Fibroblast of mammary gland (primary cell): ENCODE data around the gene AKAP6.

Source experiments
- DNase-seq: peaks from one replicate; pipeline ENCODE4 v3.0.0-alpha.2; 2010; ENCODE audit warnings: low read depth
- H3K4me3 ChIP-seq: 2 replicates; pipeline ENCODE4 v1.5.1; 2011; ENCODE audit warnings: low read depth, mild to moderate bottlenecking, low read length, moderate library complexity; ENCODE audit not compliant: control insufficient read depth
- TF ChIP-seq, protein P1 (sequence below): conservative IDR thresholded peaks from 2 replicates; pipeline ENCODE4 v1.5.1; 2011; ENCODE audit warnings: low read depth, low read length, inconsistent platforms; ENCODE audit not compliant: control insufficient read depth, insufficient read depth

The AKAP6 gene

DNA sequence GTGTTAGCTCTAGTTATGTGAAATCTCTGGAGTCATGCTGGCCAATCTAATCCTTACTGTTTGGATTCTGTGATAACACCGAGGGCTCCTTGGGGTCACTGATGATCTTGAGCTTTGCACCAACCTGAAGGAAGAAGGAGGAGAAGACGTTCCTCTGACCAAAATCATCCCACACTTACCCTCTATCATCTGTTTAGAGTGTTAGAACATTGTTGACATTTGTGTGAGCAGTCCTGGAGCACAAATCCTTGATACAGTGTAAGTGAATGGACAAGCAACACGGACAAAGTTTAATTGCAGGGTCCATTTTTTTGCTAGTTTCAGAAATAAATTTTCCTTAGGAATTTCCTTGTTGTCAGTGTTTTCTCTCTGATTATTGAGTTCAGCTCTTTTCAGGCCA, 181.7 kb downstream of the AKAP6 start:
- no peak for DNase-seq
- TF ChIP-seq, protein P1, sequence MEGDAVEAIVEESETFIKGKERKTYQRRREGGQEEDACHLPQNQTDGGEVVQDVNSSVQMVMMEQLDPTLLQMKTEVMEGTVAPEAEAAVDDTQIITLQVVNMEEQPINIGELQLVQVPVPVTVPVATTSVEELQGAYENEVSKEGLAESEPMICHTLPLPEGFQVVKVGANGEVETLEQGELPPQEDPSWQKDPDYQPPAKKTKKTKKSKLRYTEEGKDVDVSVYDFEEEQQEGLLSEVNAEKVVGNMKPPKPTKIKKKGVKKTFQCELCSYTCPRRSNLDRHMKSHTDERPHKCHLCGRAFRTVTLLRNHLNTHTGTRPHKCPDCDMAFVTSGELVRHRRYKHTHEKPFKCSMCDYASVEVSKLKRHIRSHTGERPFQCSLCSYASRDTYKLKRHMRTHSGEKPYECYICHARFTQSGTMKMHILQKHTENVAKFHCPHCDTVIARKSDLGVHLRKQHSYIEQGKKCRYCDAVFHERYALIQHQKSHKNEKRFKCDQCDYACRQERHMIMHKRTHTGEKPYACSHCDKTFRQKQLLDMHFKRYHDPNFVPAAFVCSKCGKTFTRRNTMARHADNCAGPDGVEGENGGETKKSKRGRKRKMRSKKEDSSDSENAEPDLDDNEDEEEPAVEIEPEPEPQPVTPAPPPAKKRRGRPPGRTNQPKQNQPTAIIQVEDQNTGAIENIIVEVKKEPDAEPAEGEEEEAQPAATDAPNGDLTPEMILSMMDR: no peak
- H3K4me3 ChIP-seq: no peak overlapping the region

DNA sequence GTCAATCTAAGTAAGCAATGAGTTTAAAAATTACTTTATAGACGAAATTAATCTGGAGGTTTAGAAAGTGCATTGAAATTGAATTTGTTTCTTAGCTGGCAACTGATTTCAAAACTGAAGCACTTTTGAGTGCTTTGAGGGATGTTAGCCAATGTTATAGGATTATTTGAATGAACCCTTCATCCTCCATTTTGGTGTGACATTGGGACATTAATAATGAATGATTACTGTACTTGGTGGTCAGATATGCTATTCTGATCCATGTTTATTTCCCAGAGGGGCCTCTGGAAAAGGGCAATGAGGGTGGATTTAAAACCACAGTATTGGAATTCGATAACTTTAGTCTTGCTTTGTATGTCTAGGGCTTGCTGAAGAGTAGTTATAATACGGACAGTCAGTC, 183.2 kb downstream of the AKAP6 start:
- H3K4me3 ChIP-seq: no peak overlapping the region
- TF ChIP-seq, protein P1: no peak
- no peak for DNase-seq

DNA sequence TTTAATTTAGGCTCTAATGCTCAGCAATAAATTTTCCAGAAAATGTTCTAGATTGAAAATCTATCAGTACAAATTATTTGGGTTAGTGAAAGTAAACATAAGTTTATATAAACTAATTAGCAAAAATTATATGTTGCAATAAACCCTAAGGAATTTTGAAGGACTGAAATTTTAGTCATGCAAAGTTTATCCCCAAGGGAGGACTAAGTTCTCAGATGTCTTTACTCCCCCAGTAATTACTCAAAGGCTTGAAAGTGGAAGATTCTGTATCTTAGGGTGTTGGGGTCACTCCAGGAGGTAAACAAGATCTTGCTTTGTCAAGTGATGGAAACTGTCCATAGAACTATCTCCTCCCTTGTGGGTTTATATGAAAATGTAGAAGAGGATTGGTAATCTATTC, 183.7 kb downstream of the AKAP6 start:
- H3K4me3 ChIP-seq: no peak overlapping the region
- TF ChIP-seq, protein P1: no peak
- DNase-seq: peak; percentile 27

DNA sequence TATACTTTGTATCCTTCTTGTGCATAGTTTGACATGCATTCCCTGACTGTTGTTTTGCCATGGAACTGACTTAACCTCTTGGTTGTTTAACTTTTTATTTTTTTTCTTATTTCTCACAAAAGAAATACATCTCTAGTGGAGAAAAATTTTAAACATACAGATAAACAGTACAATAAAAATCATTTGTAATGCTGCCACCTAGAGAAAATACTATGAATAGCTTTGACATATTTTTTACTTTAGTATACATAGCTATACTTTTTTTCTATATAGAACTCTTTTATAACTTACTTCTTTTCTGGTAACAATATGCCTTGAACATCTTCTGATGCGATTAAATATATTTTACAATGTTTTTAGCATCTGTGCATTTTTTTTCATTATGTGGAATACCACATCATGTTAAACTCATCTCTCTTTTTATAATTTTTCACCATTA, 184.5 kb downstream of the AKAP6 start:
- H3K4me3 ChIP-seq: no peak overlapping the region
- TF ChIP-seq, protein P1: peak; percentile 29
- DNase-seq: peak; percentile 21

DNA sequence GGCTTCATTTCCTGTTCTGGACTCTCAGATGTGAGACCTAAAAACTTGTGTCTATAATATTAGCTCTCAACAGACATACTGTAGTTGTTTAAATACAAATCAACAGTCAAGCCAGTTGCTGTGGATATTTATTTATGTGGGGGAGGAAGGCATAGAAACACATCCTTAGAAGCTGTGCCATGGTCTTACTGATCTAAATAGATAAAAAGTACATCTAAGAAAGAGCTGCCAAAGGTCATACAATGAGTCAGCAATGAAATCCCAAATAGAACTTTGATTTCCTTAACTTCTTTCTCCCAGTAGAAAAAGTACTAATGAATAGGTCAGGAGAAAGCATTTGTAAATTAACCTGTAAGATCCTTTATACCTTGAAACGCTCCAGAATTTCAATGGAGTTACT, 185.1 kb downstream of the AKAP6 start:
- H3K4me3 ChIP-seq: no peak overlapping the region
- TF ChIP-seq, protein P1: no peak
- no peak for DNase-seq

DNA sequence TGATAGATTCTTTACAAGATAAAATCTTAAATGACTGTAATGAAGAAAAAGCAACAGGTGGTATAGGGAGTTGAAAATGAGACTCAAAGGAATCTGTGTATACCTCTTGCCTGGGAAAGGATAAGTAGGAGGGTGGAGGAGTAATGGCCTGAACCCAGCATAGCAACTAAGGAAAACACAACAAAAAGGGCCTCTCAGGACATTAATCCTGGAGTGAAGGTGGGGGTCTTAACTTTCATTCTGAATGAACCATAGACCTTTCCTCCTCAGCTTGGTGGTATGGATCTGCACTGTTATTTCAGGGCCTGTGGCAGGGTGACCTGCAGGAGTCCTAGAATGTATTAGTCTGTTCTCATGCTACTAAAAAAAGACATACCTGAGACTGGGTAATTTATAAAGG, 185.6 kb downstream of the AKAP6 start:
- no peak for DNase-seq
- H3K4me3 ChIP-seq: no peak overlapping the region
- TF ChIP-seq, protein P1: no peak
